ENCODE data around the gene PALMD. TPM values are rescaled to one million over a fixed set of nuclear protein-coding genes. Genes with fewer than 3 reads are reported as not detected.

PALMD gene
- total RNA-seq, 2 experiments from 2014 or later: not detected

DNA sequence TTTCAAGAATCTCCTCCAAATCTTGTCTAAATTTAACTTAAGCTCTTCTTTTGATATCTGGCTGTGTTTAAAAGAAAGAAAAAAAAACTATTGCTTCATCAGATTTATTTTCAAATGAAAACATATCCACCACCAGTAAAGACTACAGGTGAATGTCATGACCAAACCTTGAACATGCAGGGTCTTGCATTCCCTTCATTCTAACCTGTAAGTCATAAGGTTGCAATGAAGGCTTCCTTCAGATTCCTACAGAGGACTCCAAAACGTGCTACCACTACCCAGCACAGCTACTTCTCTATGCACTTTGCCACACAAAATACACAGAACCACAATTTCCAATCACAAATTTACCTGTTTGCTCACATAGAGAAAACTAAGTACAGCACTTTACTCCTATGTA is 94.2 kb downstream of the PALMD start:
- CTCF ChIA-PET: interaction anchor here (1.5 to 3.1 kb wide), 2 partner anchors 9 to 11 kb away, joined by 3 to 12 read pairs; no protein-coding TSS in a partner anchor
- DNase-seq: no peak
- no peaks in the 10 kb centered on the region for H3K4me1 Mint-ChIP-seq (ENCODE audit: low read depth)
- POLR2A ChIA-PET: no interaction called here
- no peaks in the 10 kb centered on the region for H3K27me3 Mint-ChIP-seq (ENCODE audit: low read depth)
- H3K36me3 Mint-ChIP-seq (ENCODE audit: low read depth): peaks cover 9% of the 10 kb centered on the region
- no peaks in the 10 kb centered on the region for H3K9me3 Mint-ChIP-seq (ENCODE audit: insufficient read depth)
- no peak overlapping the region for H3K4me3 Mint-ChIP-seq
- ATAC-seq: no peak
- H3K27ac Mint-ChIP-seq: no peak overlapping the region

Other genes with a start within 250 kb of the PALMD start
- 1 to 10 TPM; 4.7 to 5.0 TPM for gene FRRS1, start 120.5 kb downstream of the PALMD start, total RNA-seq
- 10 to 100 TPM; 10.8 to 12.0 TPM for gene AGL, start 204.2 kb downstream of the PALMD start, total RNA-seq

Measured in activated CD8-positive, alpha-beta T cell treated with anti-CD3 and anti-CD28 coated beads, Interleukin-2, amount 10 ng/mL, durations not matched to agents 7 days and 5 days (primary cell).